ENCODE measurements around the gene OTUB2. TPM values are rescaled to one million over a fixed set of nuclear protein-coding genes. Genes with fewer than 3 reads are reported as not detected.
A peak's percentile ranks its signal among the peaks of the same experiment; 100 is the strongest.

The OTUB2 gene
- total RNA-seq, 3 donors from 2014 or later, result 1.3 to 3.5 (median 1.4) TPM

DNA sequence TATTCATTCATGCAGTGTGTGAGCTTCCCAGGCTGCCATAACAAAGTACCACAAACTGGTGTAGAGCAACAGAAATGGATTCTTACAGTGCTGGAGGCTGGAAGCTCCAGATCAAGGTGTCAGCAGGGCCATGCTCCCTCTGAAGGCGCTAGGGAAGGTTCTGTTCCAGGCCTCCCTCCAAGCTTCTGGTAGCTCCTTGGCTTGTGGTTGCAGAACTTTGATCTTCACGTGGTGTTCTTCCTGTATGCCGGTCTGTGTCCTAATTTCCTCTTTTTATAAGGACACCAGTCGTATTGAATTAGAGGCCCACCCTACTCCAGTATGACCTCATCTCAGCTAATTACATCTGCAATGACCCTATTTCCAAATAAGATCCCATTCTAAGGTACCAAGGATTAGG, 3.1 kb downstream of the OTUB2 start:
- Histone ChIP-seq H3K4me3 (no peak overlapping the region), H3K9me3 (no peaks in the 10 kb centered on the region), H3K4me1 (ENCODE audit: low read depth) (peaks cover 7% of the 10 kb centered on the region), H3K36me3 (ENCODE audit: low read depth) (no peaks in the 10 kb centered on the region)
- TF ChIP-seq CTCF (IDR thresholded peaks at IDR 0.05), result no peak
- ATAC-seq (peak; percentile 19), DNase-seq (no peak)
- intact Hi-C loops (cut with DNase I, micrococcal nuclease), result no loop called here

GRCh38 chr14:94029671-94030203, 3.6 kb downstream of the OTUB2 start:
- ATAC-seq (peak; percentile 22), DNase-seq (no peak)
- Histone ChIP-seq H3K4me1 (ENCODE audit: low read depth) (peaks cover 7% of the 10 kb centered on the region), H3K36me3 (ENCODE audit: low read depth) (no peaks in the 10 kb centered on the region), H3K4me3 (no peak overlapping the region), H3K9me3 (no peaks in the 10 kb centered on the region)
- TF ChIP-seq CTCF (IDR thresholded peaks at IDR 0.05), result no peak
- intact Hi-C loops (cut with DNase I, micrococcal nuclease), result loop anchor here in 1 of 2 donors (10.0 kb wide), 1 partner anchor 105 kb away; no protein-coding TSS in a partner anchor

DNA sequence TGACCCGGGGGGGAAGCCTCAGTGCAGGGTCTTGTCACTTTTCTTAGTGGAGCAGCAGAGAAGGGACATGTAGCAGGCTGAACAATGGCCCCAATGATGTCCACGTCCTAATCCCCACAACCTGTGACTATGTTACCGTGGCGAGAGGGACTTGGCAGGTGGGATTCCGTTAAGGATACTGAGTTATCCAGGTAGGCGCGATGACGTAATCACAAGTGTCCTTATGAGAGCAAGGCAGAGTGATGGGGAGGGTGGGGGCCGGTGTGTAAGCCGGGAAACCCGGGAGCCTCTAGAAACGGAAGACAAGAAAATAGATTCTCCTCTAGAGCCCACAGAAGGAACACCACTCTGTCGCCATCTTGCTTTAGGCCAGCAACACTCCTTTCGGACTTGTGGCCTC, 4.4 kb downstream of the OTUB2 start:
- ATAC-seq, result no peak
- Histone ChIP-seq H3K36me3 (ENCODE audit: low read depth) (no peaks in the 10 kb centered on the region), H3K4me1 (ENCODE audit: low read depth) (peaks cover 7% of the 10 kb centered on the region), H3K9me3 (no peaks in the 10 kb centered on the region), H3K4me3 (no peak overlapping the region)
- no peak for TF ChIP-seq CTCF (IDR thresholded peaks at IDR 0.05)
- no peak for DNase-seq
- intact Hi-C loops (cut with DNase I, micrococcal nuclease), result loop anchor here in 1 of 2 donors (10.0 kb wide), 1 partner anchor 104 kb away; no protein-coding TSS in a partner anchor

DNA sequence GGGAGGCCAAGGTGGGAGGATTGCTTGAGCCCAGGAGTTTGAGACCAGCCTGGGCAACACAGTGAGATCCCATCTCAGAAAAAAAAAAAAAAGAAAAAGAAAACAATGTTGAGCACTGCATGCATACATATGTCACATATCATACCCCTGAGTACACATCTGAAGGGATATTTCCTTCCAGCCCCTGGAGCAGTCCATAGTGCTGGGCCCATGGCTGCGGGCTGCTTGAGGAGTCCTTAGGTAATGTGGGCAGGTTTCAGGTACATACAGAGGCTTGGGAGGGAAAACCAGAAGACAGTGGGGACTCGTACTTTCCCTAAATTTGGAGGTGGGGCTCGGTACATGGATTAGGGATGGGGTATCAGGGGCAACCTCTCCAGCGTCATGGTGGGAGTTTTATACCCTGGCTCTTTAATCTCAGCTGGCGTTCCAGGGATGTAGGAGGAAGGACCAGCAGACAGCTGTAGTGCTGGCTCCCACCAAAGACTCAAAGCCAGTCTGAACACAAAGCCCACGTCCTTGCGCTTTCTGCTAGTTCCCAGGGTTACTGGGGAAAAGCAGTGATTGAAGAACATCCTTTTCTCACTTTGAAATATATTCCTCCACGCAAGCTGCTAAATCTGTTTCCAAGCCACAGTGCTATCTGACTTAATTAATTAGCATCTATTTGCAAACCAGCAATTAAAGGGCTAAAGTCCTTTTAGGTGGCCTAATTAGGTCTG, 5.2 kb downstream of the OTUB2 start:
- ATAC-seq (no peak), DNase-seq (no peak)
- intact Hi-C loops (cut with DNase I, micrococcal nuclease), result loop anchor here in 1 of 2 donors (10.0 kb wide), 1 partner anchor 103 kb away; no protein-coding TSS in a partner anchor
- H3K4me1 ChIP-seq (ENCODE audit: low read depth), result peaks cover 7% of the 10 kb centered on the region
- TF ChIP-seq CTCF (IDR thresholded peaks at IDR 0.05), result no peak
- no peak overlapping the region for H3K4me3 ChIP-seq
- H3K36me3 ChIP-seq (ENCODE audit: low read depth), result no peaks in the 10 kb centered on the region
- H3K9me3 ChIP-seq, result no peaks in the 10 kb centered on the region

GRCh38 chr14:94031883-94032279, 5.7 kb downstream of the OTUB2 start:
- H3K4me1 ChIP-seq (ENCODE audit: low read depth), result peaks cover 4% of the 10 kb centered on the region
- intact Hi-C loops (cut with DNase I, micrococcal nuclease), result loop anchor here in 1 of 2 donors (10.0 kb wide), 1 partner anchor 103 kb away; no protein-coding TSS in a partner anchor
- DNase-seq (peak; percentile 37 to 73 (median 65)), ATAC-seq (peak; percentile 67)
- no peaks in the 10 kb centered on the region for H3K36me3 ChIP-seq (ENCODE audit: low read depth)
- no peaks in the 10 kb centered on the region for H3K9me3 ChIP-seq
- TF ChIP-seq CTCF (IDR thresholded peaks at IDR 0.05), result no peak
- H3K4me3 ChIP-seq, result no peak overlapping the region
